Spleen (tissue), 7 donors: ENCODE results near the gene SNRPD2.

Experiments
- CTCF ChIP-seq, 11 experiments: fragments of 200-600 bp in 7 of 11; fragments of 450-650 bp in 4 of 11; sonication (generic) in 4 of 11; IDR thresholded peaks in 8 of 11; conservative IDR thresholded peaks in 3 of 11; 1 replicate in 7 of 11; 2 replicates in 4 of 11; pipeline versions ENCODE4 v1.4.0 to v1.8.0; 2016 to 2021; ENCODE audit warnings: antibody characterized with exemption in 11 of 11, inconsistent platforms in 4 of 11, mild to moderate bottlenecking in 1 of 11
- POLR2AphosphoS5 ChIP-seq, 3 donors: sonication (generic); formaldehyde crosslinking; IDR thresholded peaks; one replicate each; pipeline ENCODE4 v1.5.1; 2017; ENCODE audit warnings: antibody characterized with exemption in 3 of 3
- donor health status: DM: no; HTN: no; CAD: no; lungs with moderate emphysema.
- donor health status: DM: no; HTN: no; CAD: no.
- donor health status: DM: no; HTN: no; CAD: no.

- TF ChIP-seq CTCF (IDR thresholded peaks at IDR 0.05 in 8 of 11, conservative IDR thresholded peaks at IDR 0.05 in 3 of 11) (no peak), POLR2AphosphoS5 (IDR thresholded peaks at IDR 0.05) (no peak)
Measured at GRCh38 chr19:45660636-45661035, 31.1 kb downstream of the SNRPD2 start.
